Measurements from ENCODE around the gene LCLAT1.
A peak's percentile ranks its signal among the peaks of the same experiment; 100 is the strongest.

The LCLAT1 gene

DNA sequence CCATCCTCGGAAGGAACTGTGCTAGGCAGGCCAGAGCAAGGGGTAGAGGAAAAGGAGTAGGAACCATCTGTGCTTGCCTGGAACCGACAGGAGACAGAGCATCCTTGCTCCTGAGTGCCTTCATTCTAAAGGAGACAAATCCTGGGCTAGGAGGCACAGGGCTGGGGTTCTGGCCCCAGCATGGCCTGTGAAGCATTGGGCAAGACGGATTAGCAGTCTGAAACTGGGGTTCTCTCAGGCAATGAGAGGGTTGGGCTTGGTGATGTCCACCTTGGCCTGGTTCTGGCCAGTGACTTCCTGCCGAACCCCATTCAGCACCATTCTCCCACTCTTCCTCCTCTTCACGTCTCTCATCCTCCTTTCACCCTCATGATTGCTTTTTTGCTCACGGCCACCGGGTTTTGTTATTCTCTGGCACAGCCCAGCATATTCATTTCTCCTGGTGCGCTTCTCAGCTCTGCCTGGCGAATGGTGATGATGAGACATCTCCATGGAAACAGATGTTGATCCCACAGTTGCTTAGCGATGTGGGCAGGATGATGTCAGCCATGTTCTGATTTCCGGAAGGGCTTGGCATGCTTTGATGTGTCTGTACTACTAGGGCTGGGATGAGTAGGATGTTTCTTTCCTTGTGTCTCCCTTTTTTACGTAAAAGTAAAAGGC, 232.5 kb downstream of the LCLAT1 start:
- DNase-seq = peak in 1 of 5 experiments; percentile 16

DNA sequence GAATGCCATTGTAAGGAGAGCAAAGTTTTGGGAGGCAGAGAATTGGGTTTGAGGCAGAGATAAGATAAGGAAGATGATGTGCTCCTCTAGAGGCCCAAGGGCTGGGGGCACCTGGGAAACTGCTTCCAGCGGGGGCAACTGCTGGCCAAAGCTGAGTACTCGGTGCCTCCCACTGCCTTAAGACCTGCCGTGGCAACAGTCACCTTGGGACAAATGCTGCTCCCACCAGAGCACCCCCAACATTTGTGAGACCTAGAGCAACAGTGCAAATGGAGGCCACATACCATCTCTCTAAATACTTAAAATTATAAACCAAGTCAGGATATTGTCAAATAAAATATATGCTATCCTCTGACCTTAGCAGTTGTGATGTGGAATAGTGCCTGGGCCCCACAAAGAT, 233.1 kb downstream of the LCLAT1 start:
- DNase-seq = no peak

DNA sequence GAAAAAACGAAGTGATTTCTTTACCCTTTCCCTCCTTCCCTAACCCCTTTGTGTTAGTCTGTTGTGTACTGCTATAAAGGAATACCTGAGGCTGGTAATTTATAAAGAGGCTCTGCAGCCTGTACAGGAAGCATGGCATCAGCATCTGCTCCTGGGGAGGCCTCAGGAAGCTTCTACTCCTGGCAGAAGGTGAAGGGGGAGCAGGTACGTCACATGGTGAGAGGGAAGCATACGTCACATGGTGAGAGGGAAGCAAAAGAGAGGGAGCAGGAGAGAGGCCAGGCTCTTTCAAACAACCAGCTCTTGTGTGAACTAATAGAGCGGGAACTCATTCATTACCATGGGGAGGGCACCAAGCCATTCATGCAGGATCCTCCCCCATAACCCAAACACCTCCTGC, 234.0 kb downstream of the LCLAT1 start:
- DNase-seq = no peak

DNA sequence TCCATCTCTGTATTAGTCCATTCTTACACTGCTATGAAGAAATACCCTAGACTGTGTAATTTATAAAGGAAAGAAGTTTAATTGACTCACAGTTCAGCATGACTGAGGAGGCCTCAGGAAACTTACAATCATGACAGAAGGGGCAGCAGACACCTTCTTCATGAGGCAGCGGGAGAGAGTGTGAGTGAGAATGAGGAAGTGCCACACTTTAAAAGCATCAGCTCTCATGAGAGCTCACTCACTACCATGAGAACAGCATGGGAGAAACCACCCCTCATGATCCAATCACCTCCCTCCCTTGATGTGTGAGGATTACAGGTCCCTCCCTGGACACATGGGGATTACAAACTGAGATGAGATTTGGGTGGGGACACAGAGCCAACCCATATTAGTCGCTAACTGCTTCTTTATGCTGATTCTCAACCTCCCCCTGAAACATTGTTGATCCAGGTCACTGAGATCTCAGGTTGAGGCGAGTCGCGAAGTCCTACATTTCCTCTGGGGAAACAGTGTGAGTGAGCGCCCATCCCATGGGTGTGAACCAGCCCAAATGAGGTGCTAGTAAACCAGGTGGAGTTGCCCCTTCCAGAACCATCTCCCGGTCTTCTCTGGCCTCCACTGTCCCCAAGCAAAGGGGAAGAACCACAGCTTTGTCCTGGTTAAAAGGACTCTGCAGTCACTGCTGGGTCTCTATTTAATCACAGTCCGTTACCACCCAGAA, 236.3 kb downstream of the LCLAT1 start:
- no peak for DNase-seq

- no peak for DNase-seq
Observed at GRCh38 chr2:30684026-30684425, 237.0 kb downstream of the LCLAT1 start.

GRCh38 chr2:30684516-30684915, 237.5 kb downstream of the LCLAT1 start:
- DNase-seq = no peak

GRCh38 chr2:30684996-30685395, 237.9 kb downstream of the LCLAT1 start:
- DNase-seq = no peak

GRCh38 chr2:30686000-30686399, 239.0 kb downstream of the LCLAT1 start:
- DNase-seq = no peak

GRCh38 chr2:30686669-30687068, 239.6 kb downstream of the LCLAT1 start:
- DNase-seq = no peak

- DNase-seq = no peak
Observed at GRCh38 chr2:30688956-30689401, 241.9 kb downstream of the LCLAT1 start.

- no peak for DNase-seq
Observed at GRCh38 chr2:30689496-30690125, 242.6 kb downstream of the LCLAT1 start.

DNA sequence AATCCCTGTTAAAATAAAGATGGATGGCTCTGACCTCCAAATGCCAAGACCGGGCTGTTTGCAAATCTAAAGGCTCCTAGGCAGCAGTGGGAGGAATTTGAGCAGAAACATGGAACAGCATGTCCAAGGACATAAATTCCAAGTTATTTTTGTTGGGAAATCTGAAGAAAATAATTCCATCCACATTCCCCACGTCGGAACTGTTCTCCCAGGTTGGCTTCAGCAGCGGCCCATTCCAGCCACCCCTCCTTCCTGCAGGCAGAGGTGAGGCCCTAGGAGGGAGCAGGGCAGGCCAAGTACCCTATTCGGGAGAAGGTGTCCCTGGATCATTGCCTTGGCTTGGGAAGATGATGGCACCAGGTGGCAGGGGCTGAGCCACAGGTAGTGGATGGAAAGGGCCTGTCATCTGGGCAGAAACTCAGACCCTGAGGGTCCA, 243.1 kb downstream of the LCLAT1 start:
- DNase-seq = no peak

GRCh38 chr2:30691091-30691947, 244.3 kb downstream of the LCLAT1 start:
- no peak for DNase-seq

- no peak for DNase-seq
Observed at GRCh38 chr2:30691948-30692828, 245.1 kb downstream of the LCLAT1 start.

- DNase-seq = no peak
Observed at GRCh38 chr2:30692829-30693275, 245.8 kb downstream of the LCLAT1 start.
